HEK293 (cell line): ENCODE data around the gene LRRFIP1.
"Not testable (repeated sequence)": the region's sequence is repeated elsewhere in the genome, so short reads cannot be mapped to it uniquely, and the experiment has no call there.

ENCODE experiments used
- CTCF ChIA-PET: fragments of 350-600 bp; formaldehyde crosslinking; extraction: SDS; loops from one replicate; lab custom pipeline; 2021; ENCODE audit warnings: antibody characterized with exemption; lab: Yijun Ruan, JAX
- POLR2A ChIA-PET: fragments of 300-600 bp; formaldehyde crosslinking; extraction: SDS; loops from one replicate; lab custom pipeline; 2020; ENCODE audit warnings: antibody characterized with exemption, inconsistent platforms; lab: Yijun Ruan, JAX
- H3K27ac ChIP-seq: fragments of 200-500 bp; sonication (Bioruptor generic); 2 replicates; pipeline ENCODE4 v1.5.1; 2014; ENCODE audit warnings: low read depth, low read length, control low read depth, inconsistent platforms; ENCODE audit errors: extremely low read depth
- H3K36me3 ChIP-seq, 2 experiments: fragments of 200-500 bp in 1 of 2; sonication (Bioruptor generic) in 1 of 2; 1 replicate in 1 of 2; 2 replicates in 1 of 2; pipeline ENCODE4 v1.5.1; 2014 to 2017; ENCODE audit warnings: inconsistent platforms in 2 of 2, low read length in 2 of 2; ENCODE audit not compliant: control insufficient read depth in 2 of 2, insufficient read depth in 1 of 2
- H3K4me1 ChIP-seq: fragments of 200-500 bp; sonication (Bioruptor generic); 2 replicates; pipeline ENCODE4 v1.5.1; 2014; ENCODE audit warnings: mild to moderate bottlenecking, low read length, inconsistent platforms; ENCODE audit not compliant: control insufficient read depth, insufficient read depth
- H3K4me3 ChIP-seq: 2 replicates; pipeline ENCODE4 v1.5.1; 2011; ENCODE audit warnings: low read depth, mild to moderate bottlenecking, control low read depth, low read length, moderate library complexity
- H3K9me3 ChIP-seq: fragments of 200-500 bp; sonication (Bioruptor generic); 2 replicates; pipeline ENCODE4 v1.5.1; 2014; ENCODE audit warnings: low read depth, low read length, inconsistent platforms; ENCODE audit not compliant: control insufficient read depth, insufficient read depth
- OSR2 ChIP-seq: fragments of 450-650 bp; formaldehyde crosslinking; IDR thresholded peaks from 2 replicates; pipeline ENCODE4 v1.5.1; 2016; ENCODE audit warnings: missing biosample characterization, missing genetic modification characterization
- PRDM4 ChIP-seq: fragments of 450-650 bp; formaldehyde crosslinking; IDR thresholded peaks from 2 replicates; pipeline ENCODE4 v1.5.1; 2017; ENCODE audit warnings: missing biosample characterization, missing genetic modification characterization
- ZFP69B ChIP-seq: fragments of 450-650 bp; formaldehyde crosslinking; IDR thresholded peaks from 2 replicates; pipeline ENCODE4 v1.5.1; 2016; ENCODE audit warnings: missing biosample characterization, missing genetic modification characterization
- ZNF121 ChIP-seq: fragments of 450-650 bp; formaldehyde crosslinking; IDR thresholded peaks from 2 replicates; pipeline ENCODE4 v1.5.1; 2016; ENCODE audit warnings: missing biosample characterization, missing genetic modification characterization
- ZNF302 ChIP-seq: fragments of 450-650 bp; formaldehyde crosslinking; IDR thresholded peaks from 2 replicates; pipeline ENCODE4 v1.5.1; 2016; ENCODE audit warnings: missing biosample characterization, missing genetic modification characterization, low read depth
- ZNF37A ChIP-seq: fragments of 450-650 bp; IDR thresholded peaks from 2 replicates; pipeline ENCODE4 v1.5.1; 2018; ENCODE audit warnings: missing biosample characterization, missing genetic modification characterization
- ZNF596 ChIP-seq: fragments of 450-650 bp; IDR thresholded peaks from 2 replicates; pipeline ENCODE4 v1.5.0; 2018; ENCODE audit warnings: missing biosample characterization, mild to moderate bottlenecking, missing genetic modification characterization, moderate library complexity
- ZNF629 ChIP-seq: fragments of 450-650 bp; formaldehyde crosslinking; IDR thresholded peaks from 2 replicates; pipeline ENCODE4 v1.5.1; 2017; ENCODE audit warnings: missing biosample characterization, missing genetic modification characterization
- ZNF658 ChIP-seq: fragments of 450-650 bp; formaldehyde crosslinking; IDR thresholded peaks from 2 replicates; pipeline ENCODE4; 2016; ENCODE audit warnings: missing biosample characterization, missing genetic modification characterization
- ZNF830 ChIP-seq: fragments of 450-650 bp; IDR thresholded peaks from 2 replicates; pipeline ENCODE4 v1.5.0; 2018; ENCODE audit warnings: missing biosample characterization, missing genetic modification characterization, low read depth, mild to moderate bottlenecking, moderate library complexity
- ZNF843 ChIP-seq: fragments of 450-650 bp; formaldehyde crosslinking; IDR thresholded peaks from 2 replicates; pipeline ENCODE4 v1.5.1; 2016; ENCODE audit warnings: missing biosample characterization, missing genetic modification characterization
- ZSCAN16 ChIP-seq: fragments of 450-650 bp; formaldehyde crosslinking; IDR thresholded peaks from 2 replicates; pipeline ENCODE4 v1.5.1; 2016; ENCODE audit warnings: missing biosample characterization, missing genetic modification characterization
- TF ChIP-seq, protein P1 (sequence below): fragments of 450-650 bp; formaldehyde crosslinking; IDR thresholded peaks from 2 replicates; pipeline ENCODE4 v1.5.1; 2016; ENCODE audit warnings: missing biosample characterization, missing genetic modification characterization
- TF ChIP-seq, protein P2 (sequence below): fragments of 450-650 bp; formaldehyde crosslinking; IDR thresholded peaks from 2 replicates; pipeline ENCODE4 v1.5.0; 2017; ENCODE audit warnings: missing biosample characterization, missing genetic modification characterization, borderline replicate concordance

The LRRFIP1 gene

DNA sequence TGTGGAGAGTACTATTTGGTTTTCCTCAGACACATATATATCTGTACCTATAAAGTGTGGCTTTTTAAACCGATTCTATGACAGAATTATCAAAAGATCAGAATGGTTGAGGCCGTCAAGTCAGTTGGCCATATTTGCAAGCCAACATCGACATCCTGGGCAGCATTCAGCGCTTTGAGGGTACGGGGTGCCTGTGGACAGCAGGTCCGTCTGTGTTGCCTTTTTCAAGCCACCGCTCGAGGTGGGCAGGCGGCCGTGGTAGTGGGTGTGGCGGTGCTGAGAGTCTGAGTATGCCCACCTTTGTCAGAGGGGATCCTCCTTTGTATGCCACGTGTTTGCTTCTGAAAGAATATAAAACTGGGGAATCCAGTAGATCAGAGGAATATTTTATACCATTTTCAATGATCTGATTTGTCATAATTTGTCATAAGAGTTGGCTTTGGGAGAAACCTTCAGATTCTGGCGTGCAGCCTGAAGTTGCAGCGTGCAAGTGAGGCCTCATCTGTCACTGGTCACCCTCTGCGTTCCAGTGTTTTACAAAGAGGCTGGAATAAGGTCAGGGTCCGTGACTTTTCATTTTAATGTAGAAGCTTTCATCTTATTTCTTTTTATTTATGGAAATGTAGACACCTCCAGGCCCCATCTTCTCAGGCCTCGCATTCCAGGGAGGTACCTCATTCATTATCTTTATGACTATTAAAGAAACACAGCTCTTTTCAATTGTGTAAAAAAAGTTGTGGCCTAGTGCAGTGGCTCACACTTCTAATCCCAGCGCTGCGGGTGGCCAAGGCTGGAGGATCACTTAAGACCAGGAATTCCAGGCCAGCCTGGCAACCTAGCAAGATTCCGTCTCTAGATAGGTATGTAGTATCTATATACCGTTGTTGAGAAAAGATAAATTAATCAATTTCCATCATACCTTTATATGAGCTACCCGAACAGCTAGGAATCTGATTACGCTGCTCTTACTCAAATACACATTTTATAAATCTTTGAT, 133.4 kb downstream of the LRRFIP1 start:
- Histone ChIP-seq H3K27ac (no peak overlapping the region), H3K9me3 (no peaks in the 10 kb centered on the region), H3K4me1 (no peaks in the 10 kb centered on the region), H3K4me3 (no peak overlapping the region), H3K36me3 (peaks cover 8 to 76% of the 10 kb centered on the region in 2 experiments; a peak in 2 of 3 replicates)
- CTCF ChIA-PET = interaction anchor here (0.6 to 1.4 kb wide), 4 partner anchors 15 to 496 kb away, joined by 3 to 7 read pairs (median 4); no protein-coding TSS in a partner anchor
- no peak for TF ChIP-seq ZNF629 (tag by site-specific recombination)
- no peak for TF ChIP-seq OSR2 (tag by site-specific recombination)
- TF ChIP-seq PRDM4 = no peak
- TF ChIP-seq ZNF302 (tag by site-specific recombination) = no peak
- POLR2A ChIA-PET = no interaction called here

DNA sequence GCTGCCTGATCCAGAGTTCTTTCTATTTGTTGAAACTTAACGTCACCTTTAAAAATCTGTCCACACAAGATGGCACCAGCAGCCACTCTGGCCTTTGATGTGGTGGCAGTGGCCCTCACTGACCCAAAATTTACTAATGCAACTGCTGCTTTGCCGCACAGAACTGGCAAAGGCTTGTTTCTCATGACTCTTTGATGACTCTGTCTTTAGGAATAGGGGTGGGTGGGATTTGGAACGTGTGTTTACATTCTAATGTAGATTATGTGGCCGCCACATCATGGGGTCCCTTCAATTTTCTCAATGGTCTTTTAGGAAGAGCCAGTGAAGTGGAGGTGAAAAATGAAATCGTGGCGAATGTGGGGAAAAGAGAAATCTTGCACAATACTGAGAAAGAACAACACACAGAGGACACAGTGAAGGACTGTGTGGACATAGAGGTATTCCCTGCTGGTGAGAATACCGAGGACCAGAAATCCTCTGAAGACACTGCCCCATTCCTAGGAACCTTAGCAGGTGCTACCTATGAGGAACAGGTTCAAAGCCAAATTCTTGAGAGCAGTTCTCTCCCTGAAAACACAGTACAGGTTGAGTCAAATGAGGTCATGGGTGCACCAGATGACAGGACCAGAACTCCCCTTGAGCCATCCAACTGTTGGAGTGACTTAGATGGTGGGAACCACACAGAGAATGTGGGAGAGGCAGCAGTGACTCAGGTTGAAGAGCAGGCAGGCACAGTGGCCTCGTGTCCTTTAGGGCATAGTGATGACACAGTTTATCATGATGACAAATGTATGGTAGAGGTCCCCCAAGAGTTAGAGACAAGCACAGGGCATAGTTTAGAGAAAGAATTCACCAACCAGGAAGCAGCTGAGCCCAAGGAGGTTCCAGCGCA, 135.2 kb downstream of the LRRFIP1 start:
- POLR2A ChIA-PET, H3K9me3 ChIP-seq, H3K4me1 ChIP-seq, H3K4me3 ChIP-seq, H3K27ac ChIP-seq: not testable (repeated sequence)
- H3K36me3 ChIP-seq = peaks cover 6 to 66% of the 10 kb centered on the region in 2 experiments; a peak in 2 of 3 replicates
- CTCF ChIA-PET = interaction anchor here (0.6 kb wide), 1 partner anchor 29 kb away, joined by 3 read pairs; no protein-coding TSS in a partner anchor

DNA sequence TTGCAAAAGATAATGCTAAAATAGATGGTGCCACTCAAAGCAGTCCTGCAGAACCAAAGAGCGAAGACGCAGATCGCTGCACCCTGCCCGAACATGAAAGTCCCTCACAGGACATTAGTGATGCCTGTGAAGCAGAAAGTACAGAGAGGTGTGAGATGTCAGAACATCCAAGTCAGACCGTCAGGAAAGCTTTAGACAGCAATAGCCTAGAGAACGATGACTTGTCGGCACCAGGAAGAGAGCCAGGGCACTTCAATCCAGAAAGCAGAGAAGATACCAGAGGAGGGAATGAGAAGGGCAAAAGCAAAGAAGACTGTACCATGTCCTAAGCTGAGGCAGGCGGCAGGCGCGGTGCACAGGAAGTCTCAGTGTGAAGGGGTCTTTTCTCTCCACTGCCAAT, 136.4 kb downstream of the LRRFIP1 start:
- Histone ChIP-seq H3K4me1 (no peaks in the 10 kb centered on the region), H3K9me3 (no peaks in the 10 kb centered on the region), H3K27ac (no peak overlapping the region), H3K36me3 (peaks cover 6 to 56% of the 10 kb centered on the region in 2 experiments; a peak in 2 of 3 replicates), H3K4me3 (no peak overlapping the region)
- TF ChIP-seq ZNF830 (tag by site-specific recombination) = no peak
- no peak for TF ChIP-seq ZNF37A (tag by site-specific recombination)
- ChIA-PET POLR2A (no interaction called here), CTCF (interaction anchor here (0.7 to 1.2 kb wide), 2 partner anchors 12 to 161 kb away, joined by 3 read pairs; no protein-coding TSS in a partner anchor)

- ChIA-PET POLR2A (interaction anchor here (1.2 kb wide), 1 partner anchor 10 kb away, joined by 16 read pairs; no protein-coding TSS in a partner anchor), CTCF (interaction anchor here (0.7 to 1.2 kb wide), 3 partner anchors 20 to 183 kb away, joined by 3 to 5 read pairs (median 3); no protein-coding TSS in a partner anchor)
- not testable (repeated sequence) for H3K4me3 ChIP-seq, H3K9me3 ChIP-seq, H3K27ac ChIP-seq, H3K4me1 ChIP-seq
- H3K36me3 ChIP-seq = peaks cover 6 to 56% of the 10 kb centered on the region in 2 experiments; a peak in 2 of 3 replicates
These were observed 137.7 kb downstream of the LRRFIP1 start for GRCh38 chr2:237765122-237765521.

GRCh38 chr2:237765875-237766274, 138.5 kb downstream of the LRRFIP1 start:
- no peaks in the 10 kb centered on the region for H3K4me1 ChIP-seq
- peaks cover 6 to 51% of the 10 kb centered on the region in 2 experiments; a peak in 2 of 3 replicates for H3K36me3 ChIP-seq
- no peaks in the 10 kb centered on the region for H3K9me3 ChIP-seq
- H3K4me3 ChIP-seq = no peak overlapping the region
- no peak overlapping the region for H3K27ac ChIP-seq
- ChIA-PET CTCF (interaction anchor here (0.7 to 1.6 kb wide), 6 partner anchors 9 to 253 kb away, joined by 3 to 6 read pairs (median 3); no protein-coding TSS in a partner anchor), POLR2A (interaction anchor here (1.2 kb wide), 1 partner anchor 10 kb away, joined by 16 read pairs; no protein-coding TSS in a partner anchor)
- TF ChIP-seq ZNF843 (tag by site-specific recombination) = no peak
- TF ChIP-seq, protein P1, sequence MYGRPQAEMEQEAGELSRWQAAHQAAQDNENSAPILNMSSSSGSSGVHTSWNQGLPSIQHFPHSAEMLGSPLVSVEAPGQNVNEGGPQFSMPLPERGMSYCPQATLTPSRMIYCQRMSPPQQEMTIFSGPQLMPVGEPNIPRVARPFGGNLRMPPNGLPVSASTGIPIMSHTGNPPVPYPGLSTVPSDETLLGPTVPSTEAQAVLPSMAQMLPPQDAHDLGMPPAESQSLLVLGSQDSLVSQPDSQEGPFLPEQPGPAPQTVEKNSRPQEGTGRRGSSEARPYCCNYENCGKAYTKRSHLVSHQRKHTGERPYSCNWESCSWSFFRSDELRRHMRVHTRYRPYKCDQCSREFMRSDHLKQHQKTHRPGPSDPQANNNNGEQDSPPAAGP (tag by site-specific recombination) = no peak
- TF ChIP-seq ZFP69B (tag by site-specific recombination) = no peak
- TF ChIP-seq ZNF658 (tag by site-specific recombination) = no peak
- TF ChIP-seq ZNF121 (tag by site-specific recombination) = no peak
- TF ChIP-seq ZNF596 (tag by site-specific recombination) = no peak
- TF ChIP-seq, protein P2, sequence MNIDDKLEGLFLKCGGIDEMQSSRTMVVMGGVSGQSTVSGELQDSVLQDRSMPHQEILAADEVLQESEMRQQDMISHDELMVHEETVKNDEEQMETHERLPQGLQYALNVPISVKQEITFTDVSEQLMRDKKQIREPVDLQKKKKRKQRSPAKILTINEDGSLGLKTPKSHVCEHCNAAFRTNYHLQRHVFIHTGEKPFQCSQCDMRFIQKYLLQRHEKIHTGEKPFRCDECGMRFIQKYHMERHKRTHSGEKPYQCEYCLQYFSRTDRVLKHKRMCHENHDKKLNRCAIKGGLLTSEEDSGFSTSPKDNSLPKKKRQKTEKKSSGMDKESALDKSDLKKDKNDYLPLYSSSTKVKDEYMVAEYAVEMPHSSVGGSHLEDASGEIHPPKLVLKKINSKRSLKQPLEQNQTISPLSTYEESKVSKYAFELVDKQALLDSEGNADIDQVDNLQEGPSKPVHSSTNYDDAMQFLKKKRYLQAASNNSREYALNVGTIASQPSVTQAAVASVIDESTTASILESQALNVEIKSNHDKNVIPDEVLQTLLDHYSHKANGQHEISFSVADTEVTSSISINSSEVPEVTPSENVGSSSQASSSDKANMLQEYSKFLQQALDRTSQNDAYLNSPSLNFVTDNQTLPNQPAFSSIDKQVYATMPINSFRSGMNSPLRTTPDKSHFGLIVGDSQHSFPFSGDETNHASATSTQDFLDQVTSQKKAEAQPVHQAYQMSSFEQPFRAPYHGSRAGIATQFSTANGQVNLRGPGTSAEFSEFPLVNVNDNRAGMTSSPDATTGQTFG (tag by site-specific recombination) = no peak
- no peak for TF ChIP-seq ZSCAN16 (tag by site-specific recombination)
